IMR-90 (cell line): Measurements from ENCODE around the gene JAKMIP2. TPM values are rescaled to one million over a fixed set of nuclear protein-coding genes. Genes with fewer than 3 reads are reported as not detected.

Source experiments
- ATAC-seq: fragments of 200-7000 bp; cut with Tn5 transposase; 2 replicates; pipeline ENCODE4 v1.9.1; 2020; ENCODE audit warnings: low read depth, mild to moderate bottlenecking, moderate library complexity
- BruUV-seq: library from RNA; stranded (reverse); fragments of 400-500 nt; replicated peaks from 2 replicates; lab custom pipeline; 2021; lab: Mats Ljungman, UMichigan
- CTCF ChIA-PET: fragments of 300-600 bp; formaldehyde crosslinking; extraction: SDS; loops from one replicate; lab custom pipeline; 2021; ENCODE audit warnings: antibody characterized with exemption; lab: Yijun Ruan, JAX
- POLR2A ChIA-PET: fragments of 300-600 bp; sonication (Branson Sonifier 250); formaldehyde crosslinking; loops from one replicate; lab custom pipeline; 2022; ENCODE audit warnings: antibody characterized with exemption; ENCODE audit not compliant: unreplicated experiment; lab: Charles Lee
- DNase-seq: peaks from one replicate; pipeline ENCODE4 v3.0.0; 2013
- H2AFZ ChIP-seq: replicated peaks from 2 replicates; pipeline ENCODE3; 2013; ENCODE audit warnings: low read length, mild to moderate bottlenecking; ENCODE audit not compliant: poor library complexity
- H2AK5ac ChIP-seq: 2 replicates; pipeline ENCODE4 v1.6.1; 2013; ENCODE audit warnings: low read depth, low read length, inconsistent platforms
- H2AK9ac ChIP-seq: replicated peaks from 2 replicates; pipeline ENCODE3; 2013; ENCODE audit warnings: mild to moderate bottlenecking, low read depth, low read length, moderate library complexity; ENCODE audit not compliant: poor library complexity
- H2BK120ac ChIP-seq: 2 replicates; pipeline ENCODE4 v1.6.1; 2013; ENCODE audit warnings: low read depth, low read length, inconsistent platforms
- H2BK15ac ChIP-seq: 3 replicates; pipeline ENCODE4 v1.6.1; 2013; ENCODE audit warnings: low read depth, low read length, inconsistent platforms
- H2BK20ac ChIP-seq: 2 replicates; pipeline ENCODE4 v1.6.1; 2013; ENCODE audit warnings: low read depth, mild to moderate bottlenecking, inconsistent platforms, low read length, moderate library complexity
- H2BK5ac ChIP-seq: 2 replicates; pipeline ENCODE4 v1.6.1; 2013; ENCODE audit warnings: mild to moderate bottlenecking, low read depth, low read length, inconsistent platforms; ENCODE audit not compliant: poor library complexity, severe bottlenecking
- H3K14ac ChIP-seq: replicated peaks from 2 replicates; pipeline ENCODE4 v1.6.1; 2013; ENCODE audit warnings: low read depth, low read length, inconsistent platforms
- H3K18ac ChIP-seq: 2 replicates; pipeline ENCODE4 v1.6.1; 2013; ENCODE audit warnings: low read depth, low read length, control low read depth
- H3K23ac ChIP-seq: 2 replicates; pipeline ENCODE4 v1.6.1; 2013; ENCODE audit warnings: low read depth, low read length, inconsistent platforms
- H3K27ac ChIP-seq: 2 replicates; pipeline ENCODE4 v1.5.1; 2013; ENCODE audit warnings: mild to moderate bottlenecking, control low read depth, low read length; ENCODE audit not compliant: insufficient read depth
- H3K27me3 ChIP-seq: 2 replicates; pipeline ENCODE4 v1.6.1; 2013; ENCODE audit warnings: low read length; ENCODE audit not compliant: control insufficient read depth, insufficient read depth
- H3K36me3 ChIP-seq: 2 replicates; pipeline ENCODE4 v1.6.1; 2013; ENCODE audit warnings: low read length, mixed read lengths; ENCODE audit not compliant: control insufficient read depth, insufficient read depth
- H3K4ac ChIP-seq: 2 replicates; pipeline ENCODE4 v1.6.1; 2013; ENCODE audit warnings: low read depth, low read length, inconsistent platforms
- H3K4me1 ChIP-seq: 2 replicates; pipeline ENCODE4 v1.6.1; 2013; ENCODE audit warnings: low read length, mixed read lengths; ENCODE audit not compliant: control insufficient read depth, insufficient read depth
- H3K4me2 ChIP-seq: 2 replicates; pipeline ENCODE4 v1.6.1; 2013; ENCODE audit warnings: low read depth, mild to moderate bottlenecking, control low read depth, low read length, moderate library complexity
- H3K4me3 ChIP-seq: 2 replicates; pipeline ENCODE4 v1.5.1; 2013; ENCODE audit warnings: low read depth, mild to moderate bottlenecking, control low read depth, low read length, moderate library complexity; ENCODE audit not compliant: insufficient read depth
- H3K56ac ChIP-seq: 2 replicates; pipeline ENCODE4 v1.6.1; 2013; ENCODE audit warnings: low read length, inconsistent platforms; ENCODE audit not compliant: insufficient read depth; ENCODE audit errors: extremely low read depth
- H3K79me1 ChIP-seq, 2 experiments: 2 replicates each; pipeline ENCODE4 v1.6.1; 2013; ENCODE audit warnings: low read length in 2 of 2, inconsistent platforms in 1 of 2, low read depth in 1 of 2
- H3K9ac ChIP-seq: 2 replicates; pipeline ENCODE4 v1.6.1; 2013; ENCODE audit warnings: low read depth, low read length, control low read depth
- H3K9me1 ChIP-seq: 2 replicates; pipeline ENCODE4 v1.6.1; 2013; ENCODE audit warnings: low read length, inconsistent platforms; ENCODE audit not compliant: insufficient read depth
- H3K9me3 ChIP-seq: 2 replicates; pipeline ENCODE4 v1.6.1; 2013; ENCODE audit warnings: low read length; ENCODE audit not compliant: control insufficient read depth, insufficient read depth
- H4K20me1 ChIP-seq: 2 replicates; pipeline ENCODE4 v1.6.1; 2013; ENCODE audit warnings: low read length, inconsistent platforms; ENCODE audit not compliant: insufficient read depth
- H4K5ac ChIP-seq: 2 replicates; pipeline ENCODE4 v1.6.1; 2013; ENCODE audit warnings: mild to moderate bottlenecking, low read depth, low read length, control low read depth
- H4K8ac ChIP-seq, 2 experiments: 2 replicates each; pipeline ENCODE4 v1.6.1; 2013; ENCODE audit warnings: low read depth in 2 of 2, low read length in 2 of 2, control low read depth in 1 of 2, inconsistent platforms in 1 of 2
- H4K91ac ChIP-seq: 2 replicates; pipeline ENCODE4 v1.6.1; 2013; ENCODE audit warnings: low read depth, low read length, inconsistent platforms; ENCODE audit not compliant: insufficient read depth
- CEBPB ChIP-seq: IDR thresholded peaks from 2 replicates; pipeline ENCODE4 v1.6.1; 2012; ENCODE audit warnings: low read depth, low read length, improper control_type of control experiment
- CHD1 ChIP-seq: IDR thresholded peaks from 2 replicates; pipeline ENCODE4 v1.6.1; 2012; ENCODE audit warnings: low read depth, low read length, improper control_type of control experiment
- ELK1 ChIP-seq: fragments of 150-350 bp; IDR thresholded peaks from 2 replicates; pipeline ENCODE4 v1.6.1; 2016; ENCODE audit warnings: low read depth, mild to moderate bottlenecking, low read length, moderate library complexity, borderline replicate concordance
- MAFK ChIP-seq: IDR thresholded peaks from 2 replicates; pipeline ENCODE4 v1.6.1; 2012; ENCODE audit warnings: low read depth, low read length, improper control_type of control experiment
- MAZ ChIP-seq: IDR thresholded peaks from 2 replicates; pipeline ENCODE4 v1.6.1; 2012; ENCODE audit warnings: low read depth, mild to moderate bottlenecking, low read length, improper control_type of control experiment, moderate library complexity, borderline replicate concordance
- MXI1 ChIP-seq: IDR thresholded peaks from 2 replicates; pipeline ENCODE4 v1.6.1; 2012; ENCODE audit warnings: low read depth, mild to moderate bottlenecking, low read length, moderate library complexity, borderline replicate concordance
- NFE2L2 ChIP-seq: fragments of 150-350 bp; IDR thresholded peaks from 2 replicates; pipeline ENCODE4 v1.6.1; 2016; ENCODE audit warnings: low read depth, mild to moderate bottlenecking, low read length
- RCOR1 ChIP-seq: IDR thresholded peaks from 2 replicates; pipeline ENCODE4 v1.6.1; 2012; ENCODE audit warnings: mild to moderate bottlenecking, low read length, improper control_type of control experiment; ENCODE audit not compliant: insufficient replicate concordance
- USF2 ChIP-seq: fragments of 150-350 bp; IDR thresholded peaks from 2 replicates; pipeline ENCODE4 v1.6.1; 2017; ENCODE audit warnings: mild to moderate bottlenecking, antibody characterized with exemption, low read length, low read depth
- WGBS, 2 experiments: methylation state at CpG; one replicate each; pipeline versions ENCODE4 v1.1.5 to v1.1.7; 2013; ENCODE audit warnings: missing lambda C conversion rate in 2 of 2; ENCODE audit not compliant: insufficient read length in 1 of 2; ENCODE audit errors: extremely low coverage in 2 of 2; 5-methylcytosine and 5-hydroxymethylcytosine counted together
- dilution Hi-C: fragments of 300-500 bp; cut with HindIII; formaldehyde crosslinking; loops from one replicate; pipeline ENCODE4 v1.14.3; 2018; ENCODE audit warnings: low sequenced_read_pairs; ENCODE audit not compliant: unreplicated experiment
- in situ Hi-C: fragments of 300-500 bp; cut with MboI; formaldehyde crosslinking; loops from 3 replicates; pipeline ENCODE4 v1.14.3; 2019; ENCODE audit warnings: low sequenced_read_pairs, inconsistent platforms, mixed read lengths
- intact Hi-C: fragments of 100-400 bp; cut with micrococcal nuclease; formaldehyde crosslinking; loops from 2 replicates; pipeline ENCODE4 v1.10.0; 2022
- polyA plus RNA-seq, 3 experiments: library from polyadenylated mRNA; depleted of rRNA; stranded (reverse); fragments of >200 nt; gene quantifications; 2 replicates each; pipeline ENCODE4 v1.2.3, GENCODE V29; 2012; ENCODE audit warnings: low replicate concordance in 1 of 3
- total RNA-seq: library from RNA; depleted of rRNA; stranded (reverse); fragments of >200 nt; gene quantifications from 2 replicates; pipeline ENCODE4 v1.2.3, GENCODE V29; 2012
- TF ChIP-seq, protein P1 (sequence below): conservative IDR thresholded peaks from 2 replicates; pipeline ENCODE4 v1.5.1; 2012; ENCODE audit warnings: mild to moderate bottlenecking, low read depth, low read length, improper control_type of control experiment

The JAKMIP2 gene
- total and polyA plus RNA-seq, 2 of the 4 experiments (the other 2 are of a cell fraction) = under 0.01 TPM; not detected in 1

DNA sequence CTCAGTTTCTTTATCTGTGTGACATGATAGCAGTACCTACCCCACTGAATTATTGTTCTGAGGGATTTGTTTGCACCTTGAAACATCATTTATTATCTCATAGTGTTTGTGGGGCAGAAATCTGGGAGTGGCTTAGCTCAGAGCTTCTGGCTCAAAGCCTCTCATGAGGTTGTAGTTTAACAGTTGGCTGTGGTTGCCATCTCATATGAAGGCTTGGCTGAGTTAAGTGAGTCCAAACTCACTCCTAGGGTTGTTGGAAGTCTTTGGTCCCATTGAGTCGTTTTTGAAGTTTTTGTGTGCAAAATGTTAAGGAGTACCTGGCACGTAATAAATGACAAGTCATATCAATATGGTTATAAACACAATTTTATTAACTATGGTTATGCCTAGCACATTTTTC lies 3.6 kb upstream of the JAKMIP2 start:
- H3K18ac ChIP-seq = no peak overlapping the region
- H2BK15ac ChIP-seq = no peak overlapping the region
- H3K4ac ChIP-seq = no peak overlapping the region
- no peak overlapping the region for H3K4me3 ChIP-seq
- intact Hi-C loops (no loop called here), in situ Hi-C loops (no loop called here), dilution Hi-C loops (no loop called here)
- WGBS, 2 experiments = no CpG with 5 or more reads among the region's 2 CpGs
- H3K9ac ChIP-seq = no peak overlapping the region
- no peak overlapping the region for H4K8ac ChIP-seq
- H4K5ac ChIP-seq = no peak overlapping the region
- CTCF ChIA-PET = no interaction called here
- H3K14ac ChIP-seq = no peak overlapping the region
- H3K9me3 ChIP-seq = no peaks in the 10 kb centered on the region
- no peaks in the 10 kb centered on the region for H3K79me1 ChIP-seq
- no peak overlapping the region for H3K4me2 ChIP-seq
- H2AFZ ChIP-seq = no peak overlapping the region
- H4K91ac ChIP-seq = no peak overlapping the region
- POLR2A ChIA-PET = no interaction called here
- no peak overlapping the region for H2AK9ac ChIP-seq
- no peak overlapping the region for H3K23ac ChIP-seq
- no peak overlapping the region for H3K56ac ChIP-seq
- H3K27ac ChIP-seq = no peak overlapping the region
- DNase-seq = no peak
- ATAC-seq = no peak
- H3K27me3 ChIP-seq = no peaks in the 10 kb centered on the region
- no peak overlapping the region for H2BK5ac ChIP-seq
- no peaks in the 10 kb centered on the region for H3K9me1 ChIP-seq
- no peak for TF ChIP-seq USF2
- TF ChIP-seq NFE2L2 = no peak
- TF ChIP-seq MAFK = no peak
- no peak for TF ChIP-seq CEBPB
- no peak for TF ChIP-seq CHD1
- no peak for TF ChIP-seq MXI1
- TF ChIP-seq, protein P1, sequence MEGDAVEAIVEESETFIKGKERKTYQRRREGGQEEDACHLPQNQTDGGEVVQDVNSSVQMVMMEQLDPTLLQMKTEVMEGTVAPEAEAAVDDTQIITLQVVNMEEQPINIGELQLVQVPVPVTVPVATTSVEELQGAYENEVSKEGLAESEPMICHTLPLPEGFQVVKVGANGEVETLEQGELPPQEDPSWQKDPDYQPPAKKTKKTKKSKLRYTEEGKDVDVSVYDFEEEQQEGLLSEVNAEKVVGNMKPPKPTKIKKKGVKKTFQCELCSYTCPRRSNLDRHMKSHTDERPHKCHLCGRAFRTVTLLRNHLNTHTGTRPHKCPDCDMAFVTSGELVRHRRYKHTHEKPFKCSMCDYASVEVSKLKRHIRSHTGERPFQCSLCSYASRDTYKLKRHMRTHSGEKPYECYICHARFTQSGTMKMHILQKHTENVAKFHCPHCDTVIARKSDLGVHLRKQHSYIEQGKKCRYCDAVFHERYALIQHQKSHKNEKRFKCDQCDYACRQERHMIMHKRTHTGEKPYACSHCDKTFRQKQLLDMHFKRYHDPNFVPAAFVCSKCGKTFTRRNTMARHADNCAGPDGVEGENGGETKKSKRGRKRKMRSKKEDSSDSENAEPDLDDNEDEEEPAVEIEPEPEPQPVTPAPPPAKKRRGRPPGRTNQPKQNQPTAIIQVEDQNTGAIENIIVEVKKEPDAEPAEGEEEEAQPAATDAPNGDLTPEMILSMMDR = no peak
- TF ChIP-seq RCOR1 = no peak
- no peak for TF ChIP-seq ELK1
- no peak for TF ChIP-seq MAZ
- H2AK5ac ChIP-seq = no peak overlapping the region
- no peak overlapping the region for H2BK20ac ChIP-seq
- no peak overlapping the region for H2BK120ac ChIP-seq
- BruUV-seq = no TSS peak
- H3K36me3 ChIP-seq = no peaks in the 10 kb centered on the region
- H4K20me1 ChIP-seq = no peaks in the 10 kb centered on the region
- no peaks in the 10 kb centered on the region for H3K4me1 ChIP-seq
